Measurements from ENCODE around the gene HGS.

The HGS gene

GRCh38 chr17:81690066-81690465 is 6.3 kb downstream of the HGS start:
- Histone ChIP-seq H3K4me3 (ENCODE audit: low read length) (no peak overlapping the region), H3K36me3 (ENCODE audit: control insufficient read depth, insufficient read depth, low read length, severe bottlenecking) (peaks cover 91% of the 10 kb centered on the region)

GRCh38 chr17:81690549-81690948 is 6.7 kb downstream of the HGS start:
- no peak for DNase-seq (ENCODE audit: low read depth)
- H3K4me1 ChIP-seq (ENCODE audit: control insufficient read depth, insufficient read depth, low read length): peaks cover 1% of the 10 kb centered on the region
- H3K27me3 ChIP-seq (replicated peaks; ENCODE audit: control insufficient read depth, insufficient read depth, low read length): no peaks in the 10 kb centered on the region
- H3K4me3 ChIP-seq (ENCODE audit: low read length): no peak overlapping the region
- H3K9me3 ChIP-seq (ENCODE audit: control insufficient read depth, low read length): no peaks in the 10 kb centered on the region
- H3K9ac ChIP-seq (ENCODE audit: low read length): no peak overlapping the region
- H3K36me3 ChIP-seq (ENCODE audit: control insufficient read depth, insufficient read depth, low read length, severe bottlenecking): peaks cover 96% of the 10 kb centered on the region

More at GRCh38 chr17:81690066-81690465, 6.3 kb downstream of the HGS start:
- Histone ChIP-seq H3K27me3 (replicated peaks; ENCODE audit: control insufficient read depth, insufficient read depth, low read length) (no peaks in the 10 kb centered on the region), H3K9me3 (ENCODE audit: control insufficient read depth, low read length) (no peaks in the 10 kb centered on the region), H3K9ac (ENCODE audit: low read length) (no peak overlapping the region), H3K4me1 (ENCODE audit: control insufficient read depth, insufficient read depth, low read length) (peaks cover 6% of the 10 kb centered on the region)
- no peak for DNase-seq (ENCODE audit: low read depth)

DNA sequence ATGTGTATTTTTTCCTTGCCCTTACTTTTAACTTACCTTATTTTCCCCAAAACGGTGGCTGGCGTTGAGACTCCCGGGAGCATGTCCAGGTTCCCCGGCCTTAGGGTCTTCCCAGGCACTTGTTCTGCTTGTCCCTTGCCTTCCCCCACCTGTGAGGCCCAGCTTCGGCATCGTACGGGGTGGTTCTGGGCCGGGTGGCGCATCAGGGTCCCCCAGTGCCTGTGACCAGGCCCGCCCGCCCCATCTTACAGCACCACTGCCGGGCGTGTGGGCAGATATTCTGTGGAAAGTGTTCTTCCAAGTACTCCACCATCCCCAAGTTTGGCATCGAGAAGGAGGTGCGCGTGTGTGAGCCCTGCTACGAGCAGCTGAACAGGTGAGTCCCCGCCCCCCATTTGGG is 7.4 kb downstream of the HGS start:
- peaks cover 97% of the 10 kb centered on the region for H3K36me3 ChIP-seq (ENCODE audit: control insufficient read depth, insufficient read depth, low read length, severe bottlenecking)
- H3K27me3 ChIP-seq (replicated peaks; ENCODE audit: control insufficient read depth, insufficient read depth, low read length): no peaks in the 10 kb centered on the region
- no peak overlapping the region for H3K9ac ChIP-seq (ENCODE audit: low read length)
- no peaks in the 10 kb centered on the region for H3K4me1 ChIP-seq (ENCODE audit: control insufficient read depth, insufficient read depth, low read length)
- no peaks in the 10 kb centered on the region for H3K9me3 ChIP-seq (ENCODE audit: control insufficient read depth, low read length)
- no peak overlapping the region for H3K4me3 ChIP-seq (ENCODE audit: low read length)
- no peak for DNase-seq (ENCODE audit: low read depth)

DNA sequence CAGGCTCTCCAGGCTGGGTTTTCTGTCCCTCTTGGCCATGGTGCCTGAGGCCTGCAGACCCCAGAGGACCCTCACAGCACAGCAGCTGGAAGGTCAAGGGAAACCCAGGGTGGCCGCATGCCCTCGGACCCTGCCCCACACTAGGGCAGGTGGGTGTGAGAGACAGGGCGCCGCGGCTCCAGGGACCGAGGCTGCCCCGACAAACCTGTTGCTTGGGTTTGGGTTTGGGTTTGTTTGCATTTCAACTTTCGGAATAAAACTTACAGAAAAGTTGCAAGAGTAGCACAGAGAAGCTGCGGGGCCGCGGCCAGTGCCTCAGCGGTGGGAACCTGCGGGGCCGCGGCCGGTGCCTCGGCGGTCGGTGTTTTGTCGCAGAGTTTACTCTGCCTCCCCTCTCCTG is 7.8 kb downstream of the HGS start:
- Histone ChIP-seq H3K4me3 (ENCODE audit: low read length) (no peak overlapping the region), H3K9me3 (ENCODE audit: control insufficient read depth, low read length) (no peaks in the 10 kb centered on the region), H3K9ac (ENCODE audit: low read length) (no peak overlapping the region), H3K27me3 (replicated peaks; ENCODE audit: control insufficient read depth, insufficient read depth, low read length) (no peaks in the 10 kb centered on the region), H3K36me3 (ENCODE audit: control insufficient read depth, insufficient read depth, low read length, severe bottlenecking) (peaks cover 97% of the 10 kb centered on the region), H3K4me1 (ENCODE audit: control insufficient read depth, insufficient read depth, low read length) (no peaks in the 10 kb centered on the region)
- DNase-seq (ENCODE audit: low read depth): no peak

- Histone ChIP-seq H3K4me1 (ENCODE audit: control insufficient read depth, insufficient read depth, low read length) (no peaks in the 10 kb centered on the region), H3K36me3 (ENCODE audit: control insufficient read depth, insufficient read depth, low read length, severe bottlenecking) (peaks cover 97% of the 10 kb centered on the region), H3K27me3 (replicated peaks; ENCODE audit: control insufficient read depth, insufficient read depth, low read length) (no peaks in the 10 kb centered on the region), H3K9me3 (ENCODE audit: control insufficient read depth, low read length) (no peaks in the 10 kb centered on the region), H3K9ac (ENCODE audit: low read length) (no peak overlapping the region), H3K4me3 (ENCODE audit: low read length) (no peak overlapping the region)
- no peak for DNase-seq (ENCODE audit: low read depth)
Observed at GRCh38 chr17:81693509-81694210, 9.8 kb downstream of the HGS start.

GRCh38 chr17:81694810-81695209 is 11.0 kb downstream of the HGS start:
- Histone ChIP-seq H3K27me3 (replicated peaks; ENCODE audit: control insufficient read depth, insufficient read depth, low read length) (no peaks in the 10 kb centered on the region), H3K4me3 (ENCODE audit: low read length) (no peak overlapping the region), H3K4me1 (ENCODE audit: control insufficient read depth, insufficient read depth, low read length) (no peaks in the 10 kb centered on the region), H3K36me3 (ENCODE audit: control insufficient read depth, insufficient read depth, low read length, severe bottlenecking) (peaks cover 96% of the 10 kb centered on the region), H3K9me3 (ENCODE audit: control insufficient read depth, low read length) (no peaks in the 10 kb centered on the region), H3K9ac (ENCODE audit: low read length) (no peak overlapping the region)
- no peak for DNase-seq (ENCODE audit: low read depth)

- DNase-seq (ENCODE audit: low read depth): no peak
- H3K4me1 ChIP-seq (ENCODE audit: control insufficient read depth, insufficient read depth, low read length): no peaks in the 10 kb centered on the region
- peaks cover 92% of the 10 kb centered on the region for H3K36me3 ChIP-seq (ENCODE audit: control insufficient read depth, insufficient read depth, low read length, severe bottlenecking)
- H3K27me3 ChIP-seq (replicated peaks; ENCODE audit: control insufficient read depth, insufficient read depth, low read length): no peaks in the 10 kb centered on the region
- no peak overlapping the region for H3K4me3 ChIP-seq (ENCODE audit: low read length)
- no peak overlapping the region for H3K9ac ChIP-seq (ENCODE audit: low read length)
- no peaks in the 10 kb centered on the region for H3K9me3 ChIP-seq (ENCODE audit: control insufficient read depth, low read length)
Observed at GRCh38 chr17:81695211-81695610, 11.4 kb downstream of the HGS start.

GRCh38 chr17:81695801-81696200 is 12.0 kb downstream of the HGS start:
- Histone ChIP-seq H3K9me3 (ENCODE audit: control insufficient read depth, low read length) (no peaks in the 10 kb centered on the region), H3K36me3 (ENCODE audit: control insufficient read depth, insufficient read depth, low read length, severe bottlenecking) (peaks cover 89% of the 10 kb centered on the region), H3K4me1 (ENCODE audit: control insufficient read depth, insufficient read depth, low read length) (no peaks in the 10 kb centered on the region), H3K9ac (ENCODE audit: low read length) (no peak overlapping the region), H3K27me3 (replicated peaks; ENCODE audit: control insufficient read depth, insufficient read depth, low read length) (no peaks in the 10 kb centered on the region), H3K4me3 (ENCODE audit: low read length) (no peak overlapping the region)
- DNase-seq (ENCODE audit: low read depth): no peak

- Histone ChIP-seq H3K9me3 (ENCODE audit: control insufficient read depth, low read length) (no peaks in the 10 kb centered on the region), H3K36me3 (ENCODE audit: control insufficient read depth, insufficient read depth, low read length, severe bottlenecking) (peaks cover 89% of the 10 kb centered on the region), H3K4me1 (ENCODE audit: control insufficient read depth, insufficient read depth, low read length) (peaks cover 3% of the 10 kb centered on the region), H3K27me3 (replicated peaks; ENCODE audit: control insufficient read depth, insufficient read depth, low read length) (no peaks in the 10 kb centered on the region), H3K4me3 (ENCODE audit: low read length) (no peak overlapping the region), H3K9ac (ENCODE audit: low read length) (no peak overlapping the region)
- DNase-seq (ENCODE audit: low read depth): no peak
Observed at GRCh38 chr17:81696218-81696941, 12.6 kb downstream of the HGS start.

DNA sequence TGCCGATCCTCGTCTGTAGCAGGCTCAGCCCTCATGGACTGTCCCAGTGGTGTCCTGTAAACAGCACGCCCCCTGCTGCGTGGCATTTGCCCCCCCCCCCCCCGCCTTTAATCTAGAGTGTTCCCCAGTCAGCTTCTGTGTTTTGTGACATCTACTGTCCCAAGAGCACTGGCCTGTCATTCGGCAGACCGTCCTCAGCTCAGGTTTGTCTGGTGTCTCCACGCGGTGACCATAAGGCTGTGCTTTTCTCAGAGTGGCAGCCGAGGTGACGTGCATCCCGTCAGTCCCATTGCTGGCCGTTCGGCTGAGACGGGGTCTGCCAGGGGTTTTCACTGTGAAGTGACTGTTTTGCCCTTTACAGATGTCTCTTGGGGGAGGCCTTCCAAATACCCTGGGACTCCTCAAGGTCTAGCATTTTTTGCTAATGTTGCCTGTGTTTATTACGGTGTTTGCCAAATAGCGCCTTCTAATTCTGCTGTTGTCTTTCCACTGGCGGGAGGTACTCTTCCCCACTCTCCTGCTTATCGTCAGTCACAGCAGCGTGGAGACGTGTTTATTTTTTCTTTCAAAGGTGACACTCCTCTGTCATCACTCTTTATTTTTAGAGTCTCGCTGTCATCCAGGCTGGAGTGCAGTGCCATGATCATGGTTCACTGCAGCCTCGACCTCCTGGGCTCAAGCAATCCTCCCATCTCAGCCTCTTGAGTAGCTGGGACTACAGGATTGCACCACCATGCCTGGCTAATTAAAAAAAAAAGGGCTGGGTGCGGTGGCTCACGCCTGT is 13.6 kb downstream of the HGS start:
- Histone ChIP-seq H3K9ac (ENCODE audit: low read length) (no peak overlapping the region), H3K36me3 (ENCODE audit: control insufficient read depth, insufficient read depth, low read length, severe bottlenecking) (peaks cover 82% of the 10 kb centered on the region), H3K4me1 (ENCODE audit: control insufficient read depth, insufficient read depth, low read length) (peaks cover 14% of the 10 kb centered on the region), H3K4me3 (ENCODE audit: low read length) (no peak overlapping the region), H3K9me3 (ENCODE audit: control insufficient read depth, low read length) (no peaks in the 10 kb centered on the region), H3K27me3 (replicated peaks; ENCODE audit: control insufficient read depth, insufficient read depth, low read length) (no peaks in the 10 kb centered on the region)
- DNase-seq (ENCODE audit: low read depth): no peak
